GM12872 (cell line): ENCODE data around the gene KRTAP19-3.

Experiments used
- CTCF ChIP-seq: IDR thresholded peaks from 3 replicates; pipeline ENCODE4 v1.5.1; 2011; ENCODE audit warnings: low read depth, mild to moderate bottlenecking, low read length, moderate library complexity; ENCODE audit not compliant: insufficient read depth

Gene KRTAP19-3

GRCh38 chr21:30486180-30486579 is 5.6 kb downstream of the KRTAP19-3 start:
- TF ChIP-seq CTCF, result no peak

- no peak for TF ChIP-seq CTCF
Measured at GRCh38 chr21:30482130-30482529, 9.7 kb downstream of the KRTAP19-3 start.

DNA sequence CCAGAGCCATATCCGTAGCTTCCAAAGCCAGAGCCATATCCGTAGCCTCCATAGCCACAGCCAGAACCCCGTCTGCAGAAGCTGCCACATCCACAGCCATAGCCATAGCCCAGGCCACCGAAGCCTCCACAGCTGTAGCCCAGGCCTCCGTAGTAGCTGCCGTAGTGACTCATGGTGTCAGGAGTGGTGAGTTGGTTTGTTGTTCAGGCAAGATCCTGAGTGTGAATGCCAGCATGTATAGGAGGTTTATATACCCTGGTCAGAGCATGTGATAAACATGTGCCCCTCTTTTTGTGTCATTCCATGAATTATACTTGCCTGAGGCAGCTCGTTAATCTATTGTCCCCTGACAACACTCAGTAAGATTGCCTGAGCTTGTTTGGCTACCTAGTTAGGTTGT is 11.7 kb downstream of the KRTAP19-3 start, which contains the start of gene KRTAP19-1:
KRTAP19-1 (minus strand) TSS at position 223 of the 400 bp plus-strand sequence; CDS start at position 173, 50 bp downstream.
- TF ChIP-seq CTCF, result no peak

GRCh38 chr21:30479259-30479658 is 12.6 kb downstream of the KRTAP19-3 start:
- TF ChIP-seq CTCF, result no peak

DNA sequence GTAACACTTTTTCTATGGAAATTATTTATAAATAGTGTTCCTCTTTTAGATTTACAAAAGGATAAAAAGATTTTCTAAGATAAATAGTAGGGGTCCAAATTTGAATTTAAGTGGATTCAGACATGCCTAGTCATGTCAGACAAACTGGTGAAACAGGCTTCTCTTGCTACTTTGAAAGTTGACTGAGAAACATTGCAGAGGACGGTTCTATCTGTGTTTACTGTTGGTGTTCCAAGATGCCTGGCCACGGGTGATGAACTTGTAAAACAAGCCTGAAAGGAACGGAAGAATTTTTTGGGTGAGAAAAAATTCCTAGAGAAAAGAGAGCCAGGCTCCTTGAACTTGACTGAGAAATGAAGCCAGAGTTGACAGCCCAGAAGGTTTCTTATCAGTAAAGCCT is 13.8 kb downstream of the KRTAP19-3 start:
- no peak for TF ChIP-seq CTCF

DNA sequence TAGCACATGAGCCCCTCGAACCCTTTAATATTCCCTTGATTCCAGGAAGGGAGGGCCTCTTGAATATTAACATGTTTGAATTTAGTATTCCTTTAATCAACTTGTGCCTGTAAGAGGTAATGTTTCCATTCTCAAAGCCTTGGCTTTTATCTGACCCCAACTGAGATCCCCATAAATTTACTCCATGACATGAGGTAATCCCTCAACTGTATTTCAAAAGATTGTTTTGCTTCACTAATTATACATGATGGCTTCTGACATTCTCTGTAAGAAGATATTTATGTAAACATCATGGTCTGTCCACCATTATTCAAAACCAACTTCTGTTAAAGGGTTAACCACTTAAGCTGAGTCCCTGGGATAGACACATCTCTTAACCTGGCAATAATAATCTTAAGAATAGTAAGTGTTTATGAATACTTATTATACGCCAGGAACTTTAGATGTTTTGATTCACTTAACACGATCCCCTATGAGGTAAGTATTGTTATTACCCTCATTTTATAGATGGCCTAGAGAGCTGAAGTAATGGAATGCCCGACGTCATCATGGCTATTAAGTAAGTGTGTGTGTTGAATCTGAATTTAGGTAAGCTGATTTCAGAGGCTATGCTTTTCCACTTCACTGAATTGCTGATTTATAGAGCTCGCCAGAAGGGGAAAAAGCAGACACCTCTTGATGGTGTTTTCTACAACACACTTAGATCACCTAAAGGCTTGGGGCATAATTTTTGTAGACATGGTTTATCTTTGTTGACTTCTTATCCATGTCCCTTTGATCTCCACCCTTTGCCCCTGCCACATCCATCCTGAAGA is 22.7 kb downstream of the KRTAP19-3 start:
- TF ChIP-seq CTCF, result no peak

- no peak for TF ChIP-seq CTCF
Measured at GRCh38 chr21:30463713-30464112, 28.1 kb downstream of the KRTAP19-3 start.
